ENCODE data around the gene PCSK9.

The PCSK9 gene

DNA sequence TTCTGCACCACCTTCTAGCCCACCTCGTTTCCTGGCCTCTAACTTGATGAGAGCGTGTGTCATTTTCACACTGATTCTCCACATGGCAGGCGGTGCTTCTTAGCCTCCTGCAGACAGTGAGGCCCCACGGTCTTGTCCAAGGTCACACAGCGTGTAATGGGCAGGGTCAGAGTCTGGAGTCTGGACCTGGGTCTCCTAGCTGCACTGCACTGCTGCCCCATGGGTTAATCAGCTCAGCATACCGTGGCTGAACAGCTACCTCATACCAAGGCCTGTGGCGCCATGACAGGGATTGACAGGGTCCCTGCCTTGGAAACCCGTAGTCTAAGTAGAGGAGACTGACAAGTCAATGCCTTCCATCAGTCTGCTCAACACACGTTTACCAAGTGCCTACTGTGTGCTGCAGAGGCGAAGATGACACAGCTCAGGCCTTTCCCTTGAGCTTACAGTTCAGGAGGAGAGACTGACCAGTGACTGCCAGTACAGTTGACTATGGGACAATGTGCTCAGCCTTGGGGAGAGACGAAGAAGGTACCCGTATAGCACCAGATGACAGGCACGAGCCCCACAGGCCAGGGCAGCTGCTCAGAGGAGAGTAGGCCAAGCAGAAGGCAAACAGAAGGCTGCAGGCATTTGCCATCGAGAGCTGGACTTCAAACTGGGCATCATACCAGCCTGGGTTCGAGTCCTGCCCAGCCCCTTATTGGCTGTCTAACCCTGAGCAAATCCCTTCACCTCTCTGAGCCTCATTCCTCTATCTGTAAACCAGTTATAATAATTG, 5.5 kb downstream of the PCSK9 start:
- H3K27ac ChIP-seq = no peak overlapping the region
- TF ChIP-seq, protein P1, sequence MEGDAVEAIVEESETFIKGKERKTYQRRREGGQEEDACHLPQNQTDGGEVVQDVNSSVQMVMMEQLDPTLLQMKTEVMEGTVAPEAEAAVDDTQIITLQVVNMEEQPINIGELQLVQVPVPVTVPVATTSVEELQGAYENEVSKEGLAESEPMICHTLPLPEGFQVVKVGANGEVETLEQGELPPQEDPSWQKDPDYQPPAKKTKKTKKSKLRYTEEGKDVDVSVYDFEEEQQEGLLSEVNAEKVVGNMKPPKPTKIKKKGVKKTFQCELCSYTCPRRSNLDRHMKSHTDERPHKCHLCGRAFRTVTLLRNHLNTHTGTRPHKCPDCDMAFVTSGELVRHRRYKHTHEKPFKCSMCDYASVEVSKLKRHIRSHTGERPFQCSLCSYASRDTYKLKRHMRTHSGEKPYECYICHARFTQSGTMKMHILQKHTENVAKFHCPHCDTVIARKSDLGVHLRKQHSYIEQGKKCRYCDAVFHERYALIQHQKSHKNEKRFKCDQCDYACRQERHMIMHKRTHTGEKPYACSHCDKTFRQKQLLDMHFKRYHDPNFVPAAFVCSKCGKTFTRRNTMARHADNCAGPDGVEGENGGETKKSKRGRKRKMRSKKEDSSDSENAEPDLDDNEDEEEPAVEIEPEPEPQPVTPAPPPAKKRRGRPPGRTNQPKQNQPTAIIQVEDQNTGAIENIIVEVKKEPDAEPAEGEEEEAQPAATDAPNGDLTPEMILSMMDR (IDR thresholded peaks at IDR 0.05) = no peak
- TF ChIP-seq ZFX (IDR thresholded peaks at IDR 0.05; ENCODE audit: borderline replicate concordance) = no peak

DNA sequence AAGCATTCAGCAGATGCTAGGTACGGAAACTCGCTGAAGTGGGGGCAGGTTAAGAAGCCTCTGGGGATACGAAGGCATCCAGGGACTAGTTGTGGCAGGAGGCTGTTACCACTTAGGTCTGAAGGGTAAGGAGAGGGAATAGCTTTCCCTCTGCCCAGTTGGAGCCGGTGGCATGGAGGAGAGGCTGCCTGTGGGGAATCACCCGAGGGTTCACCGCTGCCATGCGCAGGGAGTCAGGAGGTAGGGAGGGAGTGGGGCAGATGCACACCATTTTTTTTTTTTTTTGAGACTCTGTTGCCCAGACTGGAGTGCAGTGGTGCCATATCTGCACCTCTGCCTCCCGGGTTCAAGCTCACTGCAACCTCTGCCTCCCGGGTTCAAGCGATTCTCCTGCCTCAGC, 6.1 kb downstream of the PCSK9 start:
- no peak overlapping the region for H3K27ac ChIP-seq
- TF ChIP-seq ZFX (IDR thresholded peaks at IDR 0.05; ENCODE audit: borderline replicate concordance) = no peak
- TF ChIP-seq, protein P1 (IDR thresholded peaks at IDR 0.05) = no peak

- H3K27ac ChIP-seq = no peak overlapping the region
- TF ChIP-seq, protein P1 (IDR thresholded peaks at IDR 0.05) = no peak
- TF ChIP-seq ZFX (IDR thresholded peaks at IDR 0.05; ENCODE audit: borderline replicate concordance) = no peak
These were observed 7.5 kb downstream of the PCSK9 start for GRCh38 chr1:55046871-55047270.

GRCh38 chr1:55047611-55048010, 8.3 kb downstream of the PCSK9 start:
- TF ChIP-seq, protein P1 (IDR thresholded peaks at IDR 0.05) = no peak
- no peak for TF ChIP-seq ZFX (IDR thresholded peaks at IDR 0.05; ENCODE audit: borderline replicate concordance)
- H3K27ac ChIP-seq = no peak overlapping the region

GRCh38 chr1:55048453-55049270, 9.3 kb downstream of the PCSK9 start:
- no peak overlapping the region for H3K27ac ChIP-seq
- no peak for TF ChIP-seq ZFX (IDR thresholded peaks at IDR 0.05; ENCODE audit: borderline replicate concordance)
- TF ChIP-seq, protein P1 (IDR thresholded peaks at IDR 0.05) = no peak

GRCh38 chr1:55049271-55049913, 10.0 kb downstream of the PCSK9 start:
- H3K27ac ChIP-seq = no peak overlapping the region
- TF ChIP-seq, protein P1 (IDR thresholded peaks at IDR 0.05) = no peak
- TF ChIP-seq ZFX (IDR thresholded peaks at IDR 0.05; ENCODE audit: borderline replicate concordance) = no peak

All from 22Rv1 (cell line).